Testis (tissue), 3 donors: ENCODE measurements around the gene NUDT1. TPM values are rescaled to one million over a fixed set of nuclear protein-coding genes. Genes with fewer than 3 reads are reported as not detected.

ENCODE experiments used
- DNase-seq: peaks from one replicate; pipeline ENCODE4 v3.0.0-alpha.2; 2019
- H3K27ac ChIP-seq, 2 donors: fragments of 200-600 bp; sonication (generic); one replicate each; pipeline ENCODE4 v1.5.1; 2019
- H3K27me3 ChIP-seq: fragments of 200-600 bp; sonication (generic); one replicate; pipeline ENCODE4 v1.5.1; 2019
- H3K36me3 ChIP-seq: fragments of 200-600 bp; sonication (generic); one replicate; pipeline ENCODE4 v1.5.1; 2017; ENCODE audit warnings: low read depth; ENCODE audit errors: missing control alignments
- H3K4me1 ChIP-seq: fragments of 200-600 bp; sonication (generic); one replicate; pipeline ENCODE4 v1.5.1; 2019
- H3K4me3 ChIP-seq, 2 donors: fragments of 200-600 bp; sonication (generic); one replicate each; pipeline ENCODE4 v1.5.1; 2017 to 2019
- H3K9me3 ChIP-seq: fragments of 200-600 bp; sonication (generic); one replicate; pipeline ENCODE4 v1.5.1; 2017
- CTCF ChIP-seq, 3 experiments: fragments of 450-650 bp in 2 of 3; fragments of 200-600 bp in 1 of 3; sonication (generic) in 1 of 3; IDR thresholded peaks; one replicate each; pipeline ENCODE4 v1.5.1; 2016 to 2019; ENCODE audit warnings: antibody characterized with exemption in 3 of 3, mild to moderate bottlenecking in 2 of 3, moderate library complexity in 1 of 3
- POLR2A ChIP-seq: fragments of 450-650 bp; IDR thresholded peaks from one replicate; pipeline ENCODE4 v1.6.1; 2017; ENCODE audit warnings: antibody characterized with exemption, mild to moderate bottlenecking, moderate library complexity
- WGBS, 2 donors: methylation state at CpG; one replicate each; pipeline ENCODE4 v1.1.5; 2018; 5-methylcytosine and 5-hydroxymethylcytosine counted together
- intact Hi-C: fragments of 100-400 bp; cut with DNase I; formaldehyde crosslinking; loops from one replicate; pipeline ENCODE4 v1.15.1; 2023; ENCODE audit warnings: low total_unique reads
- polyA plus RNA-seq: library from polyadenylated mRNA; stranded (reverse); fragments of 350-450 nt; fragmentation: Illumina TruSeq; extraction: RNeasy Lipid Tissue Mini Kit (QIAGEN cat#74804); gene quantifications from one replicate; pipeline ENCODE4 v1.2.3, GENCODE V29; 2014; ENCODE audit warnings: low read depth, low replicate concordance; ENCODE audit not compliant: insufficient read depth
- total RNA-seq, 2 donors: library from RNA; depleted of rRNA; stranded (reverse); fragments of >200 nt; gene quantifications; one replicate each; pipeline ENCODE4 v1.2.3, GENCODE V29; 2016

NUDT1 gene
- total and polyA plus RNA-seq, 3 donors from 2014 or later: 27.5 to 68.0 (median 39.4) TPM

- H3K27me3 ChIP-seq: no peaks in the 10 kb centered on the region
- no peak overlapping the region for H3K27ac ChIP-seq
- no peak for DNase-seq
- no peak overlapping the region for H3K4me3 ChIP-seq
- intact Hi-C loops: no loop called here
- TF ChIP-seq CTCF (IDR thresholded peaks at IDR 0.05): no peak
- TF ChIP-seq POLR2A: no peak
- WGBS, 2 donors: 75 to 79% methylated on average over 13 of the region's 13 CpGs
- H3K4me1 ChIP-seq: peaks cover 6% of the 10 kb centered on the region
- H3K9me3 ChIP-seq: no peaks in the 10 kb centered on the region
- H3K36me3 ChIP-seq: no peaks in the 10 kb centered on the region
These were observed 47.6 kb downstream of the NUDT1 start for GRCh38 chr7:2289621-2290020.

- 92 to 94% methylated on average over 6 of the region's 6 CpGs for WGBS, 2 donors
- no peak for DNase-seq
- Histone ChIP-seq H3K27me3 (no peaks in the 10 kb centered on the region), H3K27ac (no peak overlapping the region), H3K36me3 (no peaks in the 10 kb centered on the region), H3K4me3 (no peak overlapping the region), H3K9me3 (no peaks in the 10 kb centered on the region), H3K4me1 (no peaks in the 10 kb centered on the region)
- TF ChIP-seq POLR2A (no peak), CTCF (IDR thresholded peaks at IDR 0.05) (no peak)
- intact Hi-C loops: no loop called here
These were observed 48.9 kb downstream of the NUDT1 start for GRCh38 chr7:2290877-2291276.

- no peaks in the 10 kb centered on the region for H3K27me3 ChIP-seq
- H3K27ac ChIP-seq: no peak overlapping the region
These were observed 54.1 kb downstream of the NUDT1 start for GRCh38 chr7:2295936-2296620.

GRCh38 chr7:2296832-2297231 is 54.8 kb downstream of the NUDT1 start:
- Histone ChIP-seq H3K9me3 (no peaks in the 10 kb centered on the region), H3K4me3 (no peak overlapping the region), H3K36me3 (no peaks in the 10 kb centered on the region), H3K4me1 (no peaks in the 10 kb centered on the region), H3K27ac (no peak overlapping the region), H3K27me3 (no peaks in the 10 kb centered on the region)
- intact Hi-C loops: no loop called here
- TF ChIP-seq CTCF (IDR thresholded peaks at IDR 0.05) (no peak), POLR2A (no peak)
- 97 to 98% methylated on average over 6 of the region's 6 CpGs for WGBS, 2 donors
- DNase-seq: no peak

More at GRCh38 chr7:2295936-2296620, 54.1 kb downstream of the NUDT1 start:
- 73 to 77% methylated on average over 6 of the region's 6 CpGs for WGBS, 2 donors
- no peaks in the 10 kb centered on the region for H3K4me1 ChIP-seq
- H3K9me3 ChIP-seq: no peaks in the 10 kb centered on the region
- H3K4me3 ChIP-seq: no peak overlapping the region
- no peak for DNase-seq
- TF ChIP-seq POLR2A (no peak), CTCF (IDR thresholded peaks at IDR 0.05) (no peak)
- intact Hi-C loops: no loop called here
- no peaks in the 10 kb centered on the region for H3K36me3 ChIP-seq
